NT2/D1 (cell line): ENCODE results near the gene PARM1.

Experiments
- YY1 ChIP-seq: IDR thresholded peaks from 2 replicates; pipeline ENCODE4 v1.6.1; 2011; ENCODE audit not compliant: insufficient read length, insufficient read depth
- ZNF274 ChIP-seq: IDR thresholded peaks from 2 replicates; pipeline ENCODE4 v1.6.1; 2011; ENCODE audit warnings: mild to moderate bottlenecking, low read depth, low read length

GRCh38 chr4:75037252-75037651 is 104.3 kb downstream of the PARM1 start:
- TF ChIP-seq ZNF274 (no peak), YY1 (no peak)
